IMR-90 (cell line): ENCODE results near the gene PBX3.

Experiments used
- CEBPB ChIP-seq: IDR thresholded peaks from 2 replicates; pipeline ENCODE4 v1.6.1; 2012; ENCODE audit warnings: low read depth, low read length, improper control_type of control experiment
- CHD1 ChIP-seq: IDR thresholded peaks from 2 replicates; pipeline ENCODE4 v1.6.1; 2012; ENCODE audit warnings: low read depth, low read length, improper control_type of control experiment
- CTCF ChIP-seq: conservative IDR thresholded peaks from 2 replicates; pipeline ENCODE4 v1.5.1; 2012; ENCODE audit warnings: mild to moderate bottlenecking, low read depth, low read length, improper control_type of control experiment
- MAFK ChIP-seq: IDR thresholded peaks from 2 replicates; pipeline ENCODE4 v1.6.1; 2012; ENCODE audit warnings: low read depth, low read length, improper control_type of control experiment
- MXI1 ChIP-seq: IDR thresholded peaks from 2 replicates; pipeline ENCODE4 v1.6.1; 2012; ENCODE audit warnings: low read depth, mild to moderate bottlenecking, low read length, moderate library complexity, borderline replicate concordance
- NFE2L2 ChIP-seq: fragments of 150-350 bp; IDR thresholded peaks from 2 replicates; pipeline ENCODE4 v1.6.1; 2016; ENCODE audit warnings: low read depth, mild to moderate bottlenecking, low read length
- POLR2A ChIP-seq: IDR thresholded peaks from 2 replicates; pipeline ENCODE4 v1.6.1; 2012; ENCODE audit warnings: mild to moderate bottlenecking, low read depth, low read length
- RAD21 ChIP-seq: IDR thresholded peaks from 2 replicates; pipeline ENCODE4 v1.6.1; 2012; ENCODE audit warnings: low read length, improper control_type of control experiment
- RCOR1 ChIP-seq: IDR thresholded peaks from 2 replicates; pipeline ENCODE4 v1.6.1; 2012; ENCODE audit warnings: mild to moderate bottlenecking, low read length, improper control_type of control experiment; ENCODE audit not compliant: insufficient replicate concordance
- SMC3 ChIP-seq: fragments of 150-350 bp; IDR thresholded peaks from 2 replicates; pipeline ENCODE4 v1.6.1; 2016; ENCODE audit warnings: low read depth, mild to moderate bottlenecking, antibody characterized with exemption, low read length, moderate library complexity
- TF ChIP-seq, protein P1 (sequence below): fragments of 150-350 bp; IDR thresholded peaks from 2 replicates; pipeline ENCODE4 v1.6.1; 2016; ENCODE audit warnings: low read depth, mild to moderate bottlenecking, low read length, moderate library complexity, borderline replicate concordance

GRCh38 chr9:125825762-125826161, 78.6 kb downstream of the PBX3 start:
- TF ChIP-seq NFE2L2 = no peak
- TF ChIP-seq MXI1 = no peak
- no peak for TF ChIP-seq CTCF
- no peak for TF ChIP-seq CEBPB
- TF ChIP-seq POLR2A = no peak
- TF ChIP-seq RAD21 = no peak
- TF ChIP-seq RCOR1 = no peak
- TF ChIP-seq, protein P1, sequence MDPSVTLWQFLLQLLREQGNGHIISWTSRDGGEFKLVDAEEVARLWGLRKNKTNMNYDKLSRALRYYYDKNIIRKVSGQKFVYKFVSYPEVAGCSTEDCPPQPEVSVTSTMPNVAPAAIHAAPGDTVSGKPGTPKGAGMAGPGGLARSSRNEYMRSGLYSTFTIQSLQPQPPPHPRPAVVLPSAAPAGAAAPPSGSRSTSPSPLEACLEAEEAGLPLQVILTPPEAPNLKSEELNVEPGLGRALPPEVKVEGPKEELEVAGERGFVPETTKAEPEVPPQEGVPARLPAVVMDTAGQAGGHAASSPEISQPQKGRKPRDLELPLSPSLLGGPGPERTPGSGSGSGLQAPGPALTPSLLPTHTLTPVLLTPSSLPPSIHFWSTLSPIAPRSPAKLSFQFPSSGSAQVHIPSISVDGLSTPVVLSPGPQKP = no peak
- TF ChIP-seq SMC3 = no peak
- no peak for TF ChIP-seq MAFK
- no peak for TF ChIP-seq CHD1
